Breast epithelium (tissue), 3 donors: ENCODE data around the gene TRPM2.

Source experiments
- CTCF ChIP-seq, 3 donors: fragments of 450-650 bp; IDR thresholded peaks; one replicate each; pipeline ENCODE4 v1.5.1; 2016 to 2017; ENCODE audit warnings: antibody characterized with exemption in 3 of 3, mild to moderate bottlenecking in 3 of 3, moderate library complexity in 3 of 3
- POLR2A ChIP-seq: fragments of 450-650 bp; IDR thresholded peaks from one replicate; pipeline ENCODE4 v1.6.1; 2016; ENCODE audit warnings: antibody characterized with exemption, mild to moderate bottlenecking, moderate library complexity
- POLR2AphosphoS5 ChIP-seq, 3 donors: sonication (generic); formaldehyde crosslinking; IDR thresholded peaks; one replicate each; pipeline ENCODE4 v1.6.1; 2017; ENCODE audit warnings: antibody characterized with exemption in 3 of 3

DNA sequence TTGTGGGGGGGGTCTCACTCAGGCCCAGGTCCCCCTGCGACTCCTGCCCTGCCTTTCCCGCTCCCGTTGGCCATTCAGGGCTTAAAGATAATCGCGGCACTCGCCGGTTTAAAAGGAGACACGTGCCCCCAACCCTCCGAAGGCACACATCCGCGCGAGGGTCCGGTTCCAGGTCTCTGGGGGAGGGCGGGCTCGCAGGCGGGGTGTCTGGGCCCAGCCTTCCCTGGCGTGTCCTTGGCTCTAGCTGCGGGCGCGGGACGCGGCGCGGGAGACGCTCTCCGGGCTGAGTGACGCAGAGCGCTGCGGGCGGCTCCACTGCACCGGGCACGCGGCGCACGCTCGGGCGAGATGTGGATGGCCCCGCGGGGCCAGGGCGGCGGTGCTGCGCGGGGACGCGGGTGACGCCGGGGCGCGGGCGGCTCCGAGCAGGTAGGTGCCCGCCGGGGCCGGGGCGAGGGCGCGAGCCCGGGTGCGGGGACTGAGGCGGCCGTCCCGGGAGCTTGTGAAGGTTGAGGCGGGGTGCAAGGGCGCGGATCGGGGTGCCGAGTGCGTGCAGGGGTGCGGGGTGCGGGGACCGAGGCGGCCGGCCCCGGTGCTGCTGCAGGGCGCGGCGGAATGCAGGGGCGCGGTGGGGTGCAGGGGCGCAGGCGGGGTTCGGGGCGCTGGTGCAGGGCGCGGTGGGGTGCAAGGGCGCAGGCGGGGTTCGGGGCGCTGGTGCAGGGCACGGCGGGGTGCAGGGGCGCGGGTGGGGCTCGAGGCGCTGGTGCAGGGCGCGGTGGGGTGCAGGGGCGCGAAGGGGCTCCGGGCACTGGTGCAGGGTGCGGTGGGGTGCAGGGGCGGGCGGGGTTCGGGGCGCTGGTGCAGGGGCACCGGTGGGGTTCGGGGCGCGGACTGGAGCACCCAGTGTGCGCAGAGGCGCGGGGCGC, 3.3 kb upstream of the TRPM2 start:
- TF ChIP-seq POLR2A (no peak), CTCF (IDR thresholded peaks at IDR 0.05) (no peak), POLR2AphosphoS5 (IDR thresholded peaks at IDR 0.05) (no peak)
